ENCODE measurements around the gene PSMG2. TPM values are rescaled to one million over a fixed set of nuclear protein-coding genes. Genes with fewer than 3 reads are reported as not detected.
"Not testable (repeated sequence)": the region's sequence is repeated elsewhere in the genome, so short reads cannot be mapped to it uniquely, and the experiment has no call there.

The PSMG2 gene
- polyA plus RNA-seq, 1 donor from 2014 or later: 87.2 TPM

DNA sequence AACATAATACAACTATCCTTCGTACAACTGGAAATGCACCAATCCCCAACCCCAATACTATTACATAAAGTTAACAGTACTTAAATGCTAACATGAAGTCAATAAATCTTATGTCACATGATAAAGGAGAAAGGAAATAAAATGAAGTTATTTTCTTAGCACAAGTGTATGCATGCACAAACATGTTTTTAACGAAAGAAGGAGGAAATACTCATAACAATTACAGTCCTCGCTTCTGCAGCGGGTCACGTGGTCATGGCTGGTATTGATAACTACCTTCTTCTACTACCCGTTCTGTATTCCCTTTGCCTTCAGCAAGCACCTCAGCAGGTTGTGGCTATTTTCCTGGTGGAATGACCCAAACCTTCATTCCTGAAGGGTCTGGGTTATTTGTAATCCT lies 51.7 kb downstream of the PSMG2 start:
- Histone ChIP-seq H3K9ac (ENCODE audit: low read length) (no peak overlapping the region), H3K9me3 (ENCODE audit: low read length) (no peaks in the 10 kb centered on the region), H3K36me3 (ENCODE audit: insufficient read depth, low read length) (no peaks in the 10 kb centered on the region), H3K27me3 (ENCODE audit: insufficient read depth, low read depth, low read length) (no peaks in the 10 kb centered on the region), H3K4me3 (ENCODE audit: low read length) (no peak overlapping the region), H3F3A (ENCODE audit: insufficient read depth, low read length, poor library complexity, severe bottlenecking) (no peaks in the 10 kb centered on the region), H2AFZ (ENCODE audit: low read depth, low read length) (no peak overlapping the region), H3K27ac (ENCODE audit: low read length) (no peak overlapping the region), H3K9me2 (ENCODE audit: insufficient read depth, low read length) (no peaks in the 10 kb centered on the region), H3K4me2 (ENCODE audit: low read length) (no peak overlapping the region), H3K79me2 (replicated peaks; ENCODE audit: insufficient read depth, low read length) (no peaks in the 10 kb centered on the region), H4K20me1 (ENCODE audit: insufficient read depth) (no peaks in the 10 kb centered on the region)
- TF ChIP-seq EZH2 (IDR thresholded peaks at IDR 0.05; ENCODE audit: borderline replicate concordance, insufficient read depth, low read length, poor library complexity, severe bottlenecking) (no peak), SMC3 (conservative IDR thresholded peaks at IDR 0.05; ENCODE audit: poor library complexity) (no peak), EP300 (conservative IDR thresholded peaks at IDR 0.05; ENCODE audit: poor library complexity, severe bottlenecking) (no peak), RAD21 (conservative IDR thresholded peaks at IDR 0.05) (no peak), POLR2AphosphoS5 (IDR thresholded peaks at IDR 0.05) (no peak), TAF1 (IDR thresholded peaks at IDR 0.05; ENCODE audit: low read depth) (no peak), MXI1 (conservative IDR thresholded peaks at IDR 0.05; ENCODE audit: poor library complexity, severe bottlenecking) (no peak)
- TF ChIP-seq, protein P1, sequence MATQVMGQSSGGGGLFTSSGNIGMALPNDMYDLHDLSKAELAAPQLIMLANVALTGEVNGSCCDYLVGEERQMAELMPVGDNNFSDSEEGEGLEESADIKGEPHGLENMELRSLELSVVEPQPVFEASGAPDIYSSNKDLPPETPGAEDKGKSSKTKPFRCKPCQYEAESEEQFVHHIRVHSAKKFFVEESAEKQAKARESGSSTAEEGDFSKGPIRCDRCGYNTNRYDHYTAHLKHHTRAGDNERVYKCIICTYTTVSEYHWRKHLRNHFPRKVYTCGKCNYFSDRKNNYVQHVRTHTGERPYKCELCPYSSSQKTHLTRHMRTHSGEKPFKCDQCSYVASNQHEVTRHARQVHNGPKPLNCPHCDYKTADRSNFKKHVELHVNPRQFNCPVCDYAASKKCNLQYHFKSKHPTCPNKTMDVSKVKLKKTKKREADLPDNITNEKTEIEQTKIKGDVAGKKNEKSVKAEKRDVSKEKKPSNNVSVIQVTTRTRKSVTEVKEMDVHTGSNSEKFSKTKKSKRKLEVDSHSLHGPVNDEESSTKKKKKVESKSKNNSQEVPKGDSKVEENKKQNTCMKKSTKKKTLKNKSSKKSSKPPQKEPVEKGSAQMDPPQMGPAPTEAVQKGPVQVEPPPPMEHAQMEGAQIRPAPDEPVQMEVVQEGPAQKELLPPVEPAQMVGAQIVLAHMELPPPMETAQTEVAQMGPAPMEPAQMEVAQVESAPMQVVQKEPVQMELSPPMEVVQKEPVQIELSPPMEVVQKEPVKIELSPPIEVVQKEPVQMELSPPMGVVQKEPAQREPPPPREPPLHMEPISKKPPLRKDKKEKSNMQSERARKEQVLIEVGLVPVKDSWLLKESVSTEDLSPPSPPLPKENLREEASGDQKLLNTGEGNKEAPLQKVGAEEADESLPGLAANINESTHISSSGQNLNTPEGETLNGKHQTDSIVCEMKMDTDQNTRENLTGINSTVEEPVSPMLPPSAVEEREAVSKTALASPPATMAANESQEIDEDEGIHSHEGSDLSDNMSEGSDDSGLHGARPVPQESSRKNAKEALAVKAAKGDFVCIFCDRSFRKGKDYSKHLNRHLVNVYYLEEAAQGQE (IDR thresholded peaks at IDR 0.05; ENCODE audit: borderline replicate concordance): no peak
- TF ChIP-seq, protein P2, sequence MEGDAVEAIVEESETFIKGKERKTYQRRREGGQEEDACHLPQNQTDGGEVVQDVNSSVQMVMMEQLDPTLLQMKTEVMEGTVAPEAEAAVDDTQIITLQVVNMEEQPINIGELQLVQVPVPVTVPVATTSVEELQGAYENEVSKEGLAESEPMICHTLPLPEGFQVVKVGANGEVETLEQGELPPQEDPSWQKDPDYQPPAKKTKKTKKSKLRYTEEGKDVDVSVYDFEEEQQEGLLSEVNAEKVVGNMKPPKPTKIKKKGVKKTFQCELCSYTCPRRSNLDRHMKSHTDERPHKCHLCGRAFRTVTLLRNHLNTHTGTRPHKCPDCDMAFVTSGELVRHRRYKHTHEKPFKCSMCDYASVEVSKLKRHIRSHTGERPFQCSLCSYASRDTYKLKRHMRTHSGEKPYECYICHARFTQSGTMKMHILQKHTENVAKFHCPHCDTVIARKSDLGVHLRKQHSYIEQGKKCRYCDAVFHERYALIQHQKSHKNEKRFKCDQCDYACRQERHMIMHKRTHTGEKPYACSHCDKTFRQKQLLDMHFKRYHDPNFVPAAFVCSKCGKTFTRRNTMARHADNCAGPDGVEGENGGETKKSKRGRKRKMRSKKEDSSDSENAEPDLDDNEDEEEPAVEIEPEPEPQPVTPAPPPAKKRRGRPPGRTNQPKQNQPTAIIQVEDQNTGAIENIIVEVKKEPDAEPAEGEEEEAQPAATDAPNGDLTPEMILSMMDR (IDR thresholded peaks at IDR 0.05; ENCODE audit: poor library complexity, severe bottlenecking): no peak

DNA sequence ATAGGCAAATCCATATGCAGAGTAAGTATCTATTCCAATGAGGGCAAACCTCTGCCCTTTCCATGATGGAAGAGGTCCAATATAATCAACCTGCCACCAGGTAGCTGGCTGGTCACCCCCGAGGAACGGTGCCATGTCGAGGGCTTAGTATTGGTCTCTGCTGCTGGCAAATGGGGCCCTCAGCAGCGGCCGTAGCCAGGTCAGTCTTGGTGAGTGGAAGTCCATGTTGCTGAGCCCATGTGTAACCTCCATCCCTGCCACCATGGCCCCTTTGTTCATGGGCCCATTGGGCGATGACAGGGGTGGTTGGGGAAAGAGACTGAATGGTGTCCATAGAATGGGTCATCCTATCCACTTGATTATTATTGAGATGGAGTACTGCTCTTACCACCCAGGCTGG lies 52.8 kb downstream of the PSMG2 start:
- H3K4me2 ChIP-seq (ENCODE audit: low read length); H3K4me3 ChIP-seq (ENCODE audit: low read length); H3K79me2 ChIP-seq (replicated peaks; ENCODE audit: insufficient read depth, low read length); H3K9ac ChIP-seq (ENCODE audit: low read length); H2AFZ ChIP-seq (ENCODE audit: low read depth, low read length); H3K36me3 ChIP-seq (ENCODE audit: insufficient read depth, low read length); H3F3A ChIP-seq (ENCODE audit: insufficient read depth, low read length, poor library complexity, severe bottlenecking); H3K9me2 ChIP-seq (ENCODE audit: insufficient read depth, low read length); H4K20me1 ChIP-seq (ENCODE audit: insufficient read depth); H3K27ac ChIP-seq (ENCODE audit: low read length); H3K27me3 ChIP-seq (ENCODE audit: insufficient read depth, low read depth, low read length); H3K9me3 ChIP-seq (ENCODE audit: low read length): not testable (repeated sequence)

DNA sequence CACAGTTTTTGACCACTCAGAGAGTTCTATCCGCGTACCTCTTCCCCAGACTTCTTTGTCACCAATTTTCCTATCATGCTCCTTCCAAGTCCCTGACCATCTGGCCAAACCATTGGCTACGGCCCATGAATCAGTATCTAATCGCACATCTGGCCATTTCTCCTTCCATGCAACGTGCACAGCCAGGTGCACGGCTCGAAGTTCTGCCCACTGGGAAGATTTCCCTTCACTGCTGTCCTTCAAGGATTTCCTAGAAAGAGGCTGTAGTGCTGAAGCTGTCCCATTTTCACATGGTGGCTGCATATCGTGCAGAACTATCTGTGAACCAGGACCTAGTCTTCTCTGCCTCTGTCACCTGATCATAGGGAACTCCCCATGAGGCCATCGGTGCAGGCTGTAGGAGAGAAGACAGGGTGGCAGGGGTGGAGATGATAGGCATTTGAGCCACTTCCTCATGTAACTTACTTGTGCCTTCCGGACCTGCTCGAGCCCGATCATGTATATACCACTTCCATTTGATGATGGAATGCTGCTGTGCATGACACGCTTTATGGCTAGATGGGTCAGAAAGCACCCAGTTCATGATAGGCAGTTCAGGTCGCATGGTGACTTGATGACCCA lies 53.9 kb downstream of the PSMG2 start:
- H2AFZ ChIP-seq (ENCODE audit: low read depth, low read length); H3K9me2 ChIP-seq (ENCODE audit: insufficient read depth, low read length); H3K27ac ChIP-seq (ENCODE audit: low read length); H4K20me1 ChIP-seq (ENCODE audit: insufficient read depth); H3K9me3 ChIP-seq (ENCODE audit: low read length); H3K9ac ChIP-seq (ENCODE audit: low read length); H3K79me2 ChIP-seq (replicated peaks; ENCODE audit: insufficient read depth, low read length); H3K27me3 ChIP-seq (ENCODE audit: insufficient read depth, low read depth, low read length); H3K36me3 ChIP-seq (ENCODE audit: insufficient read depth, low read length); H3K4me3 ChIP-seq (ENCODE audit: low read length); H3F3A ChIP-seq (ENCODE audit: insufficient read depth, low read length, poor library complexity, severe bottlenecking); H3K4me2 ChIP-seq (ENCODE audit: low read length): not testable (repeated sequence)

DNA sequence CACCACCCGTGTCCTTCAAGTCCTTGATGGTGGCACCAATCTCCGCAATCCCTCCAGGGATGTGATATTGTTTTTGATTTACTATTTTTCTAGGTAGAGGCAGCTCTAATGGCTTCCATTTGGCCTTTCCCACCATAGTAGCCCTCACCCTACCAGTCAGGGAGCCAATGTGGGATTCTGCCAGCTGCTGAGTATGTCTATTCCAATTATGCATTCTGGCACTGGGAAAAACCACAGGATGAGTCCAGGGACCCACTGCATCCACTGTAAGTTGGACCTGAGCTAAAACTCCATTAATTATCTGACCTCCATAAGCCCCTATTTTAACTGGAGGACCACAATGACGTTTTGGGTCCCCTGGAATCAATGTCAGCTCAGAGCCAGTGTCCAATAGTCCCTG lies 55.7 kb downstream of the PSMG2 start:
- H3K9me2 ChIP-seq (ENCODE audit: insufficient read depth, low read length); H3K27me3 ChIP-seq (ENCODE audit: insufficient read depth, low read depth, low read length); H3K4me3 ChIP-seq (ENCODE audit: low read length); H2AFZ ChIP-seq (ENCODE audit: low read depth, low read length); H3F3A ChIP-seq (ENCODE audit: insufficient read depth, low read length, poor library complexity, severe bottlenecking); H3K27ac ChIP-seq (ENCODE audit: low read length); H3K79me2 ChIP-seq (replicated peaks; ENCODE audit: insufficient read depth, low read length); H3K9ac ChIP-seq (ENCODE audit: low read length); H3K36me3 ChIP-seq (ENCODE audit: insufficient read depth, low read length); H3K9me3 ChIP-seq (ENCODE audit: low read length); H3K4me2 ChIP-seq (ENCODE audit: low read length); H4K20me1 ChIP-seq (ENCODE audit: insufficient read depth): not testable (repeated sequence)

Measured in neural cell (in vitro differentiated cells).